T follicular helper cell (primary cell): ENCODE measurements around the gene NDUFA12.

Experiments
- DNase-seq: peaks from one replicate; pipeline ENCODE4 v3.0.0-alpha.2; 2020; ENCODE audit warnings: low read depth

The NDUFA12 gene

DNA sequence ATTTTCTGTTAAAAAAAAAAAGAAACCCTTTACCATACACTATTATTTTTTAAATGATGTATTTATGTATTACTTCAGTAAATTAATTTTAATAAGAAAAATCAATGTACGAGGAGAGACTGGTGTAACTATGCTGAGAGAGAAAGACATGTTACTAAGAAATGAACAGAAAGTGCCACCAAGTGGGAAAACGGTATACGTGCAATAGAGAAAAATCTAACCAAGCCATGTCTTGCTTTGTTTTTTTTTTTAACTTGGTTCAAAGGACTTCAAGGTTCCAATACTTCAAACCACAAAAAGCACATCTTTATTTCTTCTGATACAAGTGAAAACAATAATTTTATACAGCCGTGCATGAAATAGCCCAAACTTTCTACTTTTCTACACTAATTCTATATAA, 22.9 kb downstream of the NDUFA12 start:
- DNase-seq = no peak

DNA sequence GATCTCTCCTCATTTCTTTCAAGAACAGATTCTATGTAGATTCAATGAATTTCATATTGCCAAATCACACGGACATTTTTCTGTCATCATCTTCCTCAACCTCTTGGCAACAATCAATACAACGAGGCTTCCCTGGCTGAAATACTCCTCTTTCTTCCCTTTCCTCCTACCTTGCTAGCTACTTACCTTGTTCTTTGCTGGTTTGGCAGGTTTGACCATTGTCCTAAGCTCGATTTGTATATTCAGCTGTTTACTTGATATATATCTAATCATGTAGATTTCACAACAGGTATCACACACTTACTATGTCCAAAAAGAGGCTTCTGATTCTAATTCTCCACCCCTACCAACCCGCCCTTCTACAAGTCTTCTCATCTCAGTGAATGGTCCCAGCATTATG, 23.6 kb downstream of the NDUFA12 start:
- DNase-seq = no peak

- no peak for DNase-seq
These were observed 25.6 kb downstream of the NDUFA12 start for GRCh38 chr12:94977766-94978468.

- no peak for DNase-seq
These were observed 30.3 kb downstream of the NDUFA12 start for GRCh38 chr12:94973221-94973620.

DNA sequence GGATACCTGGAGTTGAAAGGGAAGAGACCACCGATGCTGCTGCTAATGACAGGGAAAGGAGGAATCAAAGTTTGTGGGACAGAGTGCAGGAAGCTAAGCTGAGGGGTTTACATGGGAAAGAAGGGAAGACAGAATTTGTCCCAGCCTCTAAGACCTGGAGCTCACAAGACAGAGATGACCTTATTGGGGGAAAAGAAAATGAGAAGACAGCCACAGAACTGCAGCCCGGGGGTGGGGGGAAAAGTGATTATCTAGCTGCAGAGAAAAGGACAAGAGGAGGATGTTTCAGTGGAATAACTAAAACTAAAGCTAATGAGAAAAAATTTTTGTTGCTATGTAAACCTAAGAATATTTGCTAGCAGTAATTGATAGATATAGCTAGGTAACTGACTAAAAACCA, 30.7 kb downstream of the NDUFA12 start:
- no peak for DNase-seq

DNA sequence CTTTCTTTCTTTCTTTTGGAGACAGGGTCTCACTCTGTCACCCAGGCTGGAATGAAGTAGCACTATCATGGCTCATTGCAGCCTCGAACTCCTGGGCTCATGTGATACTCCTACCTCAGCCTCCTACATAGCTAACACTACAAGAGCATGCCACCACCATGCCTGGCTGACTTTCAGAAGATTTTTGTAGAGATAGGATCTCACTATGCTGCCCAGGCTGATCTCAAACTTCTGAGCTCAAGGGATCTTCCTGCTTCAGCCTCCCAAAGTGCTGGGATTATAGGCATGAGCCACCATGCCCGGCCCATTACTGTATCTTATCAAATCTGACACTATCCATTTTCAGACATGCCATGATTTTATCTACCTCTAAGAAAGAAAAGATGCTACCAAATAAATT, 31.6 kb downstream of the NDUFA12 start:
- no peak for DNase-seq

DNA sequence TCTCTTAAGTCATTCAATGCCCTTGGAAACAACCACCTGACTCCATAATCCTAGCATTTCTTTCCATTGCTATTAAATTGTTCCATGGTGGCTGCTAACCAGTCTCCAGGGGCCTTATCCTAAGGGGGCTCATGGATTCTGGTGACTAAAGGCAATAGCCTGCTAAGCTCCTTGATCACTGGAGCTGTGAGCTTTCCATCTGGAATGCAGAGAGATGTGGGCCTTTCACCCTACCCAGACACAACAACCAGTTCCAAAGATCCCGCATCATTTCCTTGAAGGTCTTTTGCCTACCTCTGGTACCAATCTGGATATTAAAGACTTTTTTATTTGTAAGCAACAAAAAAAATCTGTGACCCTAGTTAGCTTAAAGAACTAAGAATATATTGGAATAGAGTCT, 32.9 kb downstream of the NDUFA12 start:
- no peak for DNase-seq

- DNase-seq = no peak
These were observed 34.1 kb downstream of the NDUFA12 start for GRCh38 chr12:94969424-94969823.

DNA sequence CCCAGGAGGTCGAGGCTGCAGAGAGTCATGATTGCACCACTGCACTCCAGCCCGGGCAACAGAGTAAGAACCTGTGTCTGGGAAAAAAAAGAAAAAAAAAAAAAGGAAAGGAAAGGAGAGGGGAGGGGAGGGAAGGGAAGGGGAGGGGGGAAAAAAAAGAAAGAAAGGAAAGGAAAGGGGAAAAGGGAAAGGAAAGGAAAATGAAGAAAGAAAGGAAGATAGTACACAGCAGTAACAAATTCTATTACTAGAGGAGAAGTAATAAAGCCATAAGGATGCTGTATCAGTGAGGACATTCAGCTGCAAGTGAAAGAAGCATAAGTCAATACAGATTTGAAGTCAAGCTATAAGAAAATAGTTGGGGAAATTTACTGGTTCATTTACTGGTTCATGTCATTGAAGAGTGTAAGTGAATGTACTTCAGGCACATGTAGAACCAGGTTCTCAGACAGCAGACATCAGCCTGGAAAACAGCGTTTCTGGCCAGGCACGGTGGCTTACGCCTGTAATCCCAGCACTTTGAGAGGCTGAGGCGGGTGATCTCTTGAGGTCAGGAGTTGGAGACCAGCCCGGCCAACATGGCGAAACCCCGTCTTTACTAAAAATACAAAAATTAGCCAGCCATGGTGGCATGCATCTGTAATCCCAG, 37.4 kb downstream of the NDUFA12 start:
- DNase-seq = no peak

DNA sequence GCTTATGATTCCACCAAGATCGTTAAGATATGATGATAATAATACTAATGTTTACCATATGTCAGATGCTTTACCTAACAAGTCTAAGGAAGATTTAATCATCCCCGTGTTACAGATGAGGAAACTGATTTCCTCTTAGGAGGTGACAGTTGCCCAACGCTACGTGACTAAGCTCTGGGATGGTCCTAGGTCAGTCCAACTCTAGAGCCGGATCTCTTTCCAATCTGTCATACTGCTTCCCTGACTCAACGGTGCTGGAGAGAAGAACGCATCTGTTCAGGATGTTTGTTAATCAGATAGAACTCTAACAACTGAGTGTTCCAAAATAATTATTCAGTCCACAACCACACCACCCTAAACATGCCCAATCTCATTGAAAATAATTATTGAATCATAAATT, 39.8 kb downstream of the NDUFA12 start:
- no peak for DNase-seq

DNA sequence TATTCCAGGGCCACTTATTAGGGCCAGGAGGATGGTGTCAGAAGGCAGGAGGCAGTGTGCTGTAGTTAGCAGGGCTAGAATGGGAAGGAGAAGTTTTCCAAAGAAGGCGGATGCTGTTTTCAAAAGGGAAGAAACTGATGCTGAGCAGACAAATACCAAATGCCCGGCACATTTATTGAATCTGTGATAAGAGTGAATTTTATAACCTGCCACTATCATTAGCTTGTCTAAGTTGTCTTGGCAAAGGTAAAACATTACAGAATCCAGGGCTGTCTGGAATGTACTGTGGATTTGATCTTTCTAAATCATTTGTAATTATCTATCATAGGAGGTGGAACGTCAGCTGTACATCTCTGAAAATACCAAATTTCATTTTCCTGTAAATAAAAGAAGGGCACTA, 40.8 kb downstream of the NDUFA12 start:
- no peak for DNase-seq

GRCh38 chr12:94961911-94962310, 41.6 kb downstream of the NDUFA12 start:
- DNase-seq = no peak

DNA sequence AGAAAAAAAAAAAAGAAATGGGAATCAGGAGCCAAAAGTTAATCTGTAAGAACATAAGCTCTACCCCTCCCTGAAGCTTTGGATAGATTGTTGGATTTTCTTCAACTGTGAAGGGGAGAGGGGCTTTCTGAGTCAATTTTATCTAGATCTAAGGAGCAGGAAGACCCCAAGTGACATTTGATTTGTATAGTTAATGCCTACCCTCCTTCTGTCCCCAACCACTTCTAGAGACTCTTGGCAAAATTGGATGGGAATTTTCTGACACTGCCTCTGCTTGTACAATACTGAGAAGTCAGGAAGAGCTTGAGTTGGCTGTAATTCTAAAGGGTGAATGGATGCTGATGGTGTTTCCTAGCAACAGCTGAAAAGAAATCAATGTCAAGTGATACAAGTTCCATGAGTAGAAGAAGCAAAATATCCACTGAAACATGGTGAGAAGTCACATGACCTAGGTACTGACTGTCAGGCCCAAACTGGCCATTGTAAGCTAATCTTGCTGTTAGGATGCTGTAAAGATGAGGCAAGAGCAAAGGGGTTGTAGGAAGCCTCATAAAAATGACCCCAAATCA, 42.2 kb downstream of the NDUFA12 start:
- no peak for DNase-seq

GRCh38 chr12:94957006-94957405, 46.5 kb downstream of the NDUFA12 start:
- no peak for DNase-seq

DNA sequence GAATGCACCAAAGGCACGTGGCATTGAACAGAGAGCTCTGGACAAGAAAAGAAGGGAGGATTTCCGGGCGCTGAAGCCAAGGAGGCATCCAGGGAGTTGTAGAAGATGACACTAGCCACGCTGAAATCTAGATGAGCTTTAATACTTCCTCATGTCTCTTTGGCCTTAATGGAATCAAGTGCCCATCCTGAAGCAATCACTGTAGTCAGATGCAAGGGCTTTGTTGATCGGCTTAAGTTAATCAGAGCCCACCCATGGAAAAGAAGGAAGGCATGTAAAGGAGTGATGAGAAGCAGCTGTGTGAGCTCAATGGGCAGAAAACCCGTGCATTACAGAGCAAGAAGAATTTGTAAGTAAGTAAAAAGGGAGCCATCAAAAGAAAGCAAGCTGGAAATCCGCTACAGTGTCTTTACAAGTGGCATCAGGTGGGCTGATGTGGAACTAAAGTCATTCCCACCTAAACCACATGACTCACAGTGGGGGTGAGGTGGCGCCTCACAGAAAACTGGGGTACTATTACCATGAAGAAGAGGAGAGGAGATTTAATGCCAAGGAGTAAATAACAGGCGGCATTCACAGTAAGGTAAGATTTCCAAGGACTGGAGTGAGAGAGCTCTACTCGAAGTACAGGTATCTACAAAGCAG, 48.4 kb downstream of the NDUFA12 start:
- no peak for DNase-seq

DNA sequence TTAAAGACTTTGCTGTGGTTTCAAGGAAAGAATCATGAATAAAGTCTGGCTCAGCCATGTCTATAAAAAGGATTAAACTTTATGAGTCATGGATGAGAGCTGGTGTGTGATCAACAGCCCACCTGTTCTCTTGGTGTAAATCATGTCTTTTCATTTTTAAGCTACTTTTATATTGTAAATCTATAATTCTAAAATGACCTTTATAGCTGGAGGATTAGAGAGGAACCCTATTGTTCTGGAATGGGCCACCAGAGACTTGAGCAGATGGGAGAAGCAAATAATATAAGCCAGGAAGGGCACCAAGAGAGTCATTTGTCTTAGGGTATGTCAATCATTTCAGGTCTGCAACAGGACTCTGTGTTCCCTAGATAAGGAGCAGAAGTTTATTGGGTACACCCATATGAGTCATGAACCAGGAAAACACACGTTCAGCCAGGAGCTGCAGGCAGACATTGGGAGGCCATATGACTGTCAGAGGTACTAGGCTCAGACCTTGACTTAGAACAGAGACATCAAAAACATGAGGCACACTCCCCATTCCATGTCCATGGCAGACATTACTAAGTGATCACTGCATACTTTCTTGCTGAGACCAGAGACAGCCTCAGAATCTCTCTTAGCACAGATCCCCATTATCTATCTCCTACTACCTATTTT, 49.3 kb downstream of the NDUFA12 start:
- DNase-seq = no peak

- no peak for DNase-seq
These were observed 51.2 kb downstream of the NDUFA12 start for GRCh38 chr12:94952325-94952724.

- no peak for DNase-seq
These were observed 52.2 kb downstream of the NDUFA12 start for GRCh38 chr12:94951071-94951934.

GRCh38 chr12:94948232-94948810, 55.2 kb downstream of the NDUFA12 start:
- DNase-seq = no peak

DNA sequence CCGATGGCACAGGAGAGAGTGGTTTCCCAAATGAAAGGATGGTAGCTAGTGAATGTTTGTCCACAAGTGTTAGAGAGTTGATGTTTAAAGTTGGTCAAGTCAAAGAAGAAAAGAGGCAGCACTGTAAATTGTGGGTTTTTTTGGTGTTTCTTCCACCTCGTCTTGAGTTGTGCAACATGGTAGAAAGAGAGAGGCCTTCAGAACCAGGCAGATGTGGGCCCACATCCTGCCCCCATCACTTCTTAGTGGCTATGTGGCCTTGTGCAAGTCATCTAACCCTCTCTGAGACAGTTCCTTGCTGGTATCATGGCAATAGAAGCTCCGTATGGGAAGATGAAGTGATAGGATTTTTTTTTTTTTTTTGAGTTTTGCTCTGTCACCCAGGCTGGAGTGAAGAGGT, 60.8 kb downstream of the NDUFA12 start:
- no peak for DNase-seq

DNA sequence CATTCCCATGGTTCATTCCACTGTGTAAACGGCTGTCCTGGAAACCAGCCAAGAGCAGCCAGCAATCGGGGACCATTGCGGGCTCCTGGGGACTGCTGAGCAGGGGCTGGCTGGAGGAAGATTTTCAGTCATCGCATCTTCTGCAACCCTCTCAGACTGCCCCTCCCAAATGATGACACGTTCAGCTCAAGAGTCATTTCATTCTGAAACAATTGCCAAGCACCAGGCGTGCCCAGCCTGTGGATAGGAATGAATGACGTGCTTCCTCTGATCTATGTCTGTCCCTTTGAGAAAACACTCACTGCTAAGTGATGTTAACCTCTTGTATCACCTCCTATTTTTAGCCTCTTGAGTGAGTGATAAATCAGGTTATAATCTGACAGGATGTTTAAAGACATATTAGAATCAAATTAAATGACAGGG, 62.0 kb downstream of the NDUFA12 start:
- peak; percentile 3 for DNase-seq
